HG03342 (cell line): ENCODE measurements around the gene TRIM17.
A peak's percentile ranks its signal among the peaks of the same experiment; 100 is the strongest.

ENCODE experiments used
- ATAC-seq: cut with Tn5 transposase; IDR thresholded peaks from one replicate; pipeline ENCODE4 v1.9.1; 2021; ENCODE audit warnings: mild to moderate bottlenecking, moderate library complexity; ENCODE audit not compliant: unreplicated experiment

TRIM17 gene

DNA sequence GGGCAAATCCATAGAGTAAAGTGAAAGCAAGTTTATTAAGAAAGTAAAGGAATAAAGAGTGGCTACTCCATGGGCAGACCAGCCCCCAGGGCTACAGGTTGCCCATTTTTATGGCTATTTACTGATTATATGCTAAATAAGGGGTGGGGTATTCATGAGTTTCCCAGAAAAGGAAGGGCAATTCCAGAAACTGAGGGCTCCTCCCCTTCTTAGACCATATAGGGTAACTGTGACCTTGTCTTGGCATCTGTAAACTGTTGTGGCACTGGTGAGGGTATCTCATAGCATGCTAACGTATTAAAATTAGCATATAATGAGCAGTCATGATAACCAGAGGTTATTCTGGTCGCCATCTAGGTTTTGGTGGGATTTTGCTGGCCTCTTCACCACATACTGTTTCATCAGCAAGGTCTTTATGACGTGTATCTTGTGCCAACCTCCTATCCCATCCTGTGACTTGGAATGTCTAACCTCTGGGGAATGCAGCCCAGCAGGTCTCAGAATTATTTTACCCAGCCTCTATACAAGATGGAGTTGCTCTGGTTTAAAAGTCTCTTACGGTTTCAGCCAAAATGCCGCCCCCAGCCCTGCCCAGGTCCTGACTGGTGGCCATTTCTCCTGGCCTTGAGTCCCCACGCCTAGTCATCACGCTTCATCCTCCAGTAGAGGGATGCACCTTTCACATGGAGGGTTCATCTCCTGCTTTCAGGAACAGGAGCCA is 982 bp upstream of the TRIM17 start:
- ATAC-seq: no peak

- no peak for ATAC-seq
These were observed 400 bp upstream of the TRIM17 start for GRCh38 chr1:228417061-228417460.

GRCh38 chr1:228415853-228416216 is 826 bp downstream of the TRIM17 start:
- no peak for ATAC-seq

- no peak for ATAC-seq
These were observed 1.4 kb downstream of the TRIM17 start for GRCh38 chr1:228415221-228415620.

DNA sequence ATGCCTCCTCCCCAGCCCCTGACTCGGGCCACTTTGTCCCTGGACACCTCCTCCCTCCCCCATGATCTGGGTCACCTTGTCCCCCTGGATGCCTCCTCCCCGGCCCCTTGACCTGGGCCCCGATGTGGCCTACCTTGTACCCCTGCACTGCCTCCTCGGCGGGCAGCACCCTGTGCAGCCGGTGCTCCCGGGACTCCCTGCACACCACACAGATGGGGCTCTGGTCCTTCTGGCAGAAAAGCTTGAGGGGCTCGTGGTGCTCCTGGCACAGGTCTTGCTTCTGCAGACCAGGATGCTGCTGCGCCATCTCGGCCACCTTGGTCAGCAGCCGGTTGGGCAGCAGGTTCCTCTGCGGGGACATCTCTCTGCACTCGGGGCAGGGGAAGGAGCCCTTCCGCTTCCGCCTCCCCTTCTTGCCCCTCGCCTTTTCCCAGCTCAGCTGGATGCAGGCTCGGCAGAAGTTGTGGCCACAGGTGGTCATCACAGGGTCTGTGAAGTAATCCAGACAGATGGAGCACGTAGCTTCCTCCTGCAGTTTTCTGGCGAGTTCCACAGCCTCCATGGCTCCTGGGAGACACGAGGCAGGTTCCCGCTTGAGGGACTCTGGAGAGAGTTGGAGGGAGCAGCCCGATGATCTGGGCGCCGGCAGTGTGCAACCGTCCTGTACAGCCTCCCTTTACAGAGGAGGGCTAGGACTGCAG is 2.0 kb downstream of the TRIM17 start:
- ATAC-seq: no peak

GRCh38 chr1:228413241-228414010 is 3.2 kb downstream of the TRIM17 start:
- no peak for ATAC-seq

DNA sequence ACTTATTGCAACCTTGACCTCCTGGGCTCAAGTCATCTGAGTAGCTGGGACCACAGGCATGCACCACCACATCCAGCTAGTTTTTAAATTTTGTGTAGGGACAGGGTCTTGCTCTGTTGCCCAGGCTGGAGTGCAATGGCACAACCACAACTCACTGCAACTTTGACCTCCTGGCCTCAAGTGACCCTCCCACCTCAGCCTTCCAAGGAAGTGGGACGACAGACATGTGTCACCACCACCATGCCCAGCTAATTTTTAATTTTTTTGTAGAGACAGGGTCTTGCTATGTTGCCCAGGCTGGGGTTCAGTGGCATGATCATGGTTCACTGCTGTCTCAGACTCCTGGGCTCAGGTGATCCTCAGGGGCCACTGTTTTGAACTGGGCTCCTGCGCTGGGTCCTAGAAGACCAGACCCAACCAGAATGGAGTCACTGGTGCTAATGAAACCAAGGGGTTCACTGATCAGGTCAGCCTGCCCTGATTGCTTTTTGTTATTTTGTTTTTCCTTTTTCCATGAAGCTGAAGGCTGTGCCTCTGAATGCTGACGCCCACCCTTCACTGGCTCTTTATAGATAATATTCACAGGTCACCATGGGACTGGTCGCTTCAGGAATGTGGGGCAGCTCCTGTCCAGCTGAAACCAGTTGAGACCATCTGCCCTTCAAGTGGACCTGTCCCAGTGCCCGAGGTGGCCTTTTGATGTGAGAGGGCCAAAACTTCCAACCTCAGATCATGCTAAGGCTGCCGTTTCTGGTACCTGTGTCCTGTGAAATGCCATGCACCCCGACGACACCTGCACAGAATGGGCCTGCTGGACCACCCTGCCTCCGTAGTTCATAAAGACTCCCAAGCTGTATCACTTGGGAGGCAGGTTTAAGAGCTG is 4.9 kb downstream of the TRIM17 start:
- no peak for ATAC-seq

- ATAC-seq: no peak
These were observed 5.5 kb downstream of the TRIM17 start for GRCh38 chr1:228411121-228411520.

DNA sequence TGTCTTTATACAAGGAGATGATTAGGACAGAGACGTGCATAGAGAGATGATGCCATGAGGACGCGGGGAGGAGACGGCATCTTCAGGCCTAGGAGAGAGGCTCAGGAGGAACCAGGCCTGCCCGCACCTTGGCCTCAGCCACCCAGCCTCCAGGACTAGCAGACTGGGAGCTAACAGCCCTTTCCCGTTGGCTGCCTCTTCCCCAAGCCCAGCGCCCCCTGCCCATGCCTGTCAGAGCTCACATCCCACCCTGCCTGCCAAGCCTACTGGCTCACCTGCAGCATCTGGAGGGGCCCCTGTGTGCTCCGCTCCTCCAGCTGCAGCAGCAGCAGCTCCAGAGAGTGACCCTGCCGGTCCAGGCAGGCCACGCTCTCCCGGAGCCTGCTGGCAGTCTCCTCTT is 6.0 kb downstream of the TRIM17 start:
- ATAC-seq: no peak

GRCh38 chr1:228410015-228410414 is 6.6 kb downstream of the TRIM17 start:
- no peak for ATAC-seq

- ATAC-seq: no peak
These were observed 7.5 kb downstream of the TRIM17 start for GRCh38 chr1:228408869-228409805.

DNA sequence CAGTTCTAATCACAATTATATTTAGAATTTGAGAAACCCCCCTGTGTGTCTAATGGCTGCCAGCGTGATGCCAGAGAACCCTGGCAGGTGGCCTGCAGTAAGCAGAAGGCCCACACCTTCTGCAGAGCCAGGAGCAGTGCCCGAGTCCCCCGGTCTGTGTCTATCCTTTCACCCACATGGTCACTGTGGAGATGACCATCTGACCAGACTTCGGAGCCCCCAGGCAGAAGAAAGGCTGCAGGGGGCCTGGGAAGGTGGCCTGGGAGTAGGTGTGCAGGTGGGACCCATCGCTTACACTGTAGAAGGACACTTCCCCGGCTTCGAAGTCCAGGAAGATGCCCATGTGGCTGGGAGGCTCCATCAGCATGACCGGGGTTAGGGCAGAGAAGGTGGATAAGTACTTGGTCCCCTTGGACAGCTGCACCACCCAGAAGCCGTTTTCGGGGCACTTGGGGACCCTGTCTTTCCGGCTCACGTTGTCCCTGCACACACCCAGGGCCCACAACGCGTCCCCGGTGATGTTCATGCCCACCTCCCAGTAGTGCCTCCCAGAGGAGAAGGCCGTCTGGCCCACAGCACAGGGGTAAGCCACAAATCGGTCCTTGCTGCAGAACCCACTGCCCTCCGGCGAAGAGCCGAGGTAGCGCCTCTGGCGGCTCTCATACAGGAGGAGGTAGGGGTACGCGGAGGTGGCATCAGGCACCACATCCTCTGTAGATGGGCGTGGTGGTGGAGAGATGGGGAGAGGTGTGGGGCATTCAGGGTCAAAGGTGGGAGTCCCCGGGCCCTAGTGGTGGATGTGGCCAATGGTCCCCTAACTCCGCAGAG is 8.4 kb downstream of the TRIM17 start:
- ATAC-seq: no peak

- peak; percentile 44 for ATAC-seq
These were observed 9.3 kb downstream of the TRIM17 start for GRCh38 chr1:228407106-228408040.

DNA sequence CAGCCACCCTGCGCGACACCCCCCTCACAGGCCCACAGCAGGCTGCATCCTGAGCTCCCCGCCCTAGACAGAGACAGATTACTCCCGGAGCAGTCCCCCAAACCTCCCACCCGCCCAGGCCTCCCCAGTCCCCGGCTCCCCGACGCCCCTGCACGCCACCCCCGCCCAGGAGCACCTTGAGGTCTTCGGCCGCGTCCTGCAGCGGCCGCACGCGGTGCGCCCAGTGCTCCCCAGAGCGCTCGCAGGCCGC is 10.8 kb downstream of the TRIM17 start:
- no peak for ATAC-seq

GRCh38 chr1:228405200-228405978 is 11.3 kb downstream of the TRIM17 start:
- ATAC-seq: no peak

GRCh38 chr1:228404107-228404720 is 12.4 kb downstream of the TRIM17 start:
- ATAC-seq: no peak

DNA sequence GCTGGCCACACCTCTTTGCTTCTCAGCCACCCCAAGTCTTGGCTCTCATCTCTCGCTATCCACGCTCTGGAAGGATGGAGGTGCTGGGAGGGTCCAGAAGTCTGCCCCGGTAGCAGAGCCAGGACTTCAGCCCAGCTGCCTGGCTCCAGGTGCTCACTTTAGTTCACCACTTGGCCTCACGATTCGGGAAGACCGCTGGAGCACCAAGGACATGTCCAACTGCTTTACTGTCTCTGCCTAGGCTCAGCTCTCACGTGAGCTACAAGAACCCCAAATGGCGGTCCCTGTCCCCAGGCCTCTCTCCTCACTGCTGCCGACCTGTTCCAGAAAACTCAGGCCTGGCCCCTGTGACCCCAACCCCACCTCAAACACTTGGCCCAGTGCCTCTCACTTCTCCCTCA is 13.4 kb downstream of the TRIM17 start:
- ATAC-seq: no peak
